ENCODE results near the gene COL5A1.

The COL5A1 gene

GRCh38 chr9:134736791-134737497, 95.3 kb downstream of the COL5A1 start:
- Histone ChIP-seq H3K9ac (ENCODE audit: low read length) (no peak overlapping the region), H3K4me3 (ENCODE audit: low read length) (no peak overlapping the region), H3K4me1 (ENCODE audit: control insufficient read depth, insufficient read depth, low read length) (peaks cover 20% of the 10 kb centered on the region), H3K9me3 (ENCODE audit: control insufficient read depth, low read length) (no peaks in the 10 kb centered on the region), H3K36me3 (ENCODE audit: control insufficient read depth, insufficient read depth, low read length) (no peaks in the 10 kb centered on the region), H3K27me3 (ENCODE audit: control insufficient read depth, insufficient read depth, low read length) (no peaks in the 10 kb centered on the region)

GRCh38 chr9:134737842-134738580, 96.4 kb downstream of the COL5A1 start:
- no peak overlapping the region for H3K4me3 ChIP-seq (ENCODE audit: low read length)
- H3K36me3 ChIP-seq (ENCODE audit: control insufficient read depth, insufficient read depth, low read length): no peaks in the 10 kb centered on the region
- no peaks in the 10 kb centered on the region for H3K27me3 ChIP-seq (ENCODE audit: control insufficient read depth, insufficient read depth, low read length)
- H3K4me1 ChIP-seq (ENCODE audit: control insufficient read depth, insufficient read depth, low read length): peaks cover 20% of the 10 kb centered on the region
- H3K9me3 ChIP-seq (ENCODE audit: control insufficient read depth, low read length): no peaks in the 10 kb centered on the region
- no peak overlapping the region for H3K9ac ChIP-seq (ENCODE audit: low read length)

GRCh38 chr9:134738869-134739659, 97.5 kb downstream of the COL5A1 start:
- no peaks in the 10 kb centered on the region for H3K36me3 ChIP-seq (ENCODE audit: control insufficient read depth, insufficient read depth, low read length)
- H3K9me3 ChIP-seq (ENCODE audit: control insufficient read depth, low read length): no peaks in the 10 kb centered on the region
- H3K9ac ChIP-seq (ENCODE audit: low read length): no peak overlapping the region
- H3K4me3 ChIP-seq (ENCODE audit: low read length): no peak overlapping the region
- peaks cover 14% of the 10 kb centered on the region for H3K4me1 ChIP-seq (ENCODE audit: control insufficient read depth, insufficient read depth, low read length)
- H3K27me3 ChIP-seq (ENCODE audit: control insufficient read depth, insufficient read depth, low read length): no peaks in the 10 kb centered on the region

DNA sequence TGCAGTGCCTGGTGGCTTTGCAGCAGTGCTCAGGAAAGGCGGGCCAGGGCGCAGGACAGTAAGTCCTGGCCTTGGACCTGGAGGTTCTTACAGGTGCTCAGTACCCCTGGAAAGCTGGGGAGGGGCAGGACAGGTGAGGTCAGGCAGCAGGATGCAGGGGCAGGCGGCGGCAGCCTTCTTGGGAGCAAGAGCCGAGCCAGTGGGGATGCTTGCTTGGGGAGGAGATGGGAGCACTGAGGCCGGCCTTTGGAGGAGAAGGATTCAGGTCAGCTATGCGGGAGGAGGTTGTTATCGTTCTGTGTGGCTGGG, 98.0 kb downstream of the COL5A1 start:
- H3K36me3 ChIP-seq (ENCODE audit: control insufficient read depth, insufficient read depth, low read length): no peaks in the 10 kb centered on the region
- no peaks in the 10 kb centered on the region for H3K9me3 ChIP-seq (ENCODE audit: control insufficient read depth, low read length)
- no peaks in the 10 kb centered on the region for H3K27me3 ChIP-seq (ENCODE audit: control insufficient read depth, insufficient read depth, low read length)
- H3K4me1 ChIP-seq (ENCODE audit: control insufficient read depth, insufficient read depth, low read length): peaks cover 9% of the 10 kb centered on the region
- H3K4me3 ChIP-seq (ENCODE audit: low read length): no peak overlapping the region
- no peak overlapping the region for H3K9ac ChIP-seq (ENCODE audit: low read length)

DNA sequence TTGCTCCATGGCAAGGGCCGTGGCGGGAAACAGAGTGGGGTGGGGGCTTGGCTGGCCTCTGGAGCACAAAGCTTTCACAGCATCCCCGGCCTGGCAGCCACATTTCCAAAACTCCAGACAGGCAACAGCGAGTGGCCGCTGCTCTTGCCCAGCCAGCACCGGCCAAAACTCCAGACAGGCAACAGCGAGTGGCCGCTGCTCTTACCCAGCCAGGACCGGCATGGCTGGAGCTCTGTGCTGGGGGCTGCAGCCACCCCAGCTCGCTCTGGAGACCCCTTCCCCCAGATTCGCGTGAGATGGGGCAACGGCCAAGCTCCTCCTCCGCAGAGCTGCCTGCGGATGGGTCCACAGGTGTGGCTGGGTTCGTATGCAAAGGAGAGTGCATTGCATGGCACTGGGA, 98.5 kb downstream of the COL5A1 start:
- Histone ChIP-seq H3K9me3 (ENCODE audit: control insufficient read depth, low read length) (peaks cover under 1% of the 10 kb centered on the region), H3K4me1 (ENCODE audit: control insufficient read depth, insufficient read depth, low read length) (peaks cover 9% of the 10 kb centered on the region), H3K27me3 (ENCODE audit: control insufficient read depth, insufficient read depth, low read length) (no peaks in the 10 kb centered on the region)

DNA sequence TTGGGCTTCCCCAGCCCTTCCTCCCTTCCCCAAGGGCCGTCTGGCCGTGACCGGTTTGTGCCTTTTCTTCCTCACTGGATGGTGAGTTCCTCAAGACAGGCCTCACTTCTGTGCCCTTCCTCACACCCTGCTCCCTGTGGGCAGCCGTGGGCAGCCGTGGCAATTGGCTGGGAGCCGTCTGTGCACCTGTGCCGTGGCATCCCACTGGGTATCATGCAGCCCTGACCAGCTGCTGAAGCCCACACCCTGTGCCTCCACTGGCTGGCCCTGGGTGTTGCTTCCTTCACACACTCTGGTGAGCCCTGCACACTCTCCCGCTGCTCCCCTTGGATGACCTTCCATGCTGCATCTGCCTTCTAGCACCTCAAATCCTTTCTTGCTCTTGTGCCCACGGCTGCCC, 100.2 kb downstream of the COL5A1 start:
- Histone ChIP-seq H3K9me3 (ENCODE audit: control insufficient read depth, low read length) (peaks cover 4% of the 10 kb centered on the region), H3K36me3 (ENCODE audit: control insufficient read depth, insufficient read depth, low read length) (no peaks in the 10 kb centered on the region), H3K9ac (ENCODE audit: low read length) (no peak overlapping the region), H3K4me3 (ENCODE audit: low read length) (no peak overlapping the region), H3K4me1 (ENCODE audit: control insufficient read depth, insufficient read depth, low read length) (no peaks in the 10 kb centered on the region), H3K27me3 (ENCODE audit: control insufficient read depth, insufficient read depth, low read length) (no peaks in the 10 kb centered on the region)

More for the DNA sequence above, 98.5 kb downstream of the COL5A1 start:
- no peaks in the 10 kb centered on the region for H3K36me3 ChIP-seq (ENCODE audit: control insufficient read depth, insufficient read depth, low read length)
- no peak overlapping the region for H3K9ac ChIP-seq (ENCODE audit: low read length)
- no peak overlapping the region for H3K4me3 ChIP-seq (ENCODE audit: low read length)

DNA sequence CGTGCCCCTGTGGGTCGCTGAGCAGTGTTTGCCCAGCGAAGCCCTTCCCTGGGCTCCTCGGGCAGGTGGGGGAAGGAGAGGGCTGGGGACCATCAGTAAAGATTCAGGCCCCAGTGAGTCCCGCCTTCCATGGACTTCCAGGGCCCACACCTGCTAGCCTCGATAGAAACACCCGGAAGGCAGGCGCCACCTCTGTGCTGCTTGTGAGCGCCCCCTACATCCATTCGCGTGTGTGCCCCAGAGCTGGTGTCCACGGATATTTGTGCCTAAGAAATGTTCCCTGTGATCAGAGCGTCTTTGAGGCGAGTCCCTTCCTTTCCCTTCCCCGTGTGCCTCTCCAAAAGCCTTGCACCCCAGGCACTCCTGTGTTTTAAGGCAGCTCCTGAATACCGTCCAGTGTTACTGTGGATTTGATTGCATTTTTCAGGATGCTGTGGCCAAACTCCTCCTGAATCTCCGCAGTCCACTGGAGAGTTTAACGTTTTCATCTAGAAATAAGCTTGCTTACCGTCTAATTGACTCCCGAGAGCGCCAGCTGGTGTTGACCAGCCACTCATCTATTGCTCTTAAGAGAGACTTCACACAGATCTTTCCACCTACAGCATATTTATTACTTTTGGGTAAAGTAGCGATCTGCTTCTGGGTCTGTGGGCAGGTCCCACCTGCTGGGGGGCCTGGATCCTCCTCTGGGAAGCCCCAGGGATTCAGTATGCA, 101.4 kb downstream of the COL5A1 start:
- H3K27me3 ChIP-seq (ENCODE audit: control insufficient read depth, insufficient read depth, low read length): no peaks in the 10 kb centered on the region

GRCh38 chr9:134743853-134744252, 102.2 kb downstream of the COL5A1 start:
- no peaks in the 10 kb centered on the region for H3K4me1 ChIP-seq (ENCODE audit: control insufficient read depth, insufficient read depth, low read length)
- no peak overlapping the region for H3K9ac ChIP-seq (ENCODE audit: low read length)
- no peaks in the 10 kb centered on the region for H3K36me3 ChIP-seq (ENCODE audit: control insufficient read depth, insufficient read depth, low read length)
- H3K27me3 ChIP-seq (ENCODE audit: control insufficient read depth, insufficient read depth, low read length): no peaks in the 10 kb centered on the region
- H3K4me3 ChIP-seq (ENCODE audit: low read length): no peak overlapping the region
- H3K9me3 ChIP-seq (ENCODE audit: control insufficient read depth, low read length): peaks cover 4% of the 10 kb centered on the region

More for the DNA sequence above, 101.4 kb downstream of the COL5A1 start:
- no peak overlapping the region for H3K4me3 ChIP-seq (ENCODE audit: low read length)
- peaks cover 4% of the 10 kb centered on the region for H3K9me3 ChIP-seq (ENCODE audit: control insufficient read depth, low read length)
- no peaks in the 10 kb centered on the region for H3K36me3 ChIP-seq (ENCODE audit: control insufficient read depth, insufficient read depth, low read length)
- H3K4me1 ChIP-seq (ENCODE audit: control insufficient read depth, insufficient read depth, low read length): no peaks in the 10 kb centered on the region
- no peak overlapping the region for H3K9ac ChIP-seq (ENCODE audit: low read length)

- Histone ChIP-seq H3K9me3 (ENCODE audit: control insufficient read depth, low read length) (peaks cover 4% of the 10 kb centered on the region), H3K4me1 (ENCODE audit: control insufficient read depth, insufficient read depth, low read length) (no peaks in the 10 kb centered on the region), H3K27me3 (ENCODE audit: control insufficient read depth, insufficient read depth, low read length) (no peaks in the 10 kb centered on the region), H3K36me3 (ENCODE audit: control insufficient read depth, insufficient read depth, low read length) (no peaks in the 10 kb centered on the region), H3K4me3 (ENCODE audit: low read length) (no peak overlapping the region), H3K9ac (ENCODE audit: low read length) (no peak overlapping the region)
Measured at GRCh38 chr9:134744385-134745295, 103.0 kb downstream of the COL5A1 start.

DNA sequence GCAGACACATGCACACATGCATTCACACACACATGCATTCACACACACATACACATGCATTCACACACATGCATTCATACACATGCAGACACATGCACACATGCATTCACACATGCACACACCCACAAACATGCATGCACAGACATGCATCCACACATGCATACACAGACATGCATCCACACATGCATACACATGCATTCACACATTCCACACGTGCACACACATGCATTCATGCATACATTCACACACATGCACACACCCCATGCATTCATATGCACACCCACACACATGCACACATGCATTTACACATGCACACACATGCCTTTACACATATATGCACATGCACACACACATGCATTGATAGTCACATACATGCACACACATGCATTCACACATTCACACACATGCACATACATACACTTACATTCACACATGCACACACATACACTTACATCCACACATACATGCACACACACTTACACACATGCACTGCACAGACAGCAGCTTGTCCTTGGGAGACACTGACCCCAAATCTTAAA, 106.4 kb downstream of the COL5A1 start:
- Histone ChIP-seq H3K9ac (ENCODE audit: low read length) (no peak overlapping the region), H3K36me3 (ENCODE audit: control insufficient read depth, insufficient read depth, low read length) (no peaks in the 10 kb centered on the region), H3K27me3 (ENCODE audit: control insufficient read depth, insufficient read depth, low read length) (no peaks in the 10 kb centered on the region), H3K4me3 (ENCODE audit: low read length) (no peak overlapping the region), H3K9me3 (ENCODE audit: control insufficient read depth, low read length) (peaks cover 4% of the 10 kb centered on the region), H3K4me1 (ENCODE audit: control insufficient read depth, insufficient read depth, low read length) (no peaks in the 10 kb centered on the region)

- H3K4me3 ChIP-seq (ENCODE audit: low read length): no peak overlapping the region
- no peaks in the 10 kb centered on the region for H3K27me3 ChIP-seq (ENCODE audit: control insufficient read depth, insufficient read depth, low read length)
- H3K36me3 ChIP-seq (ENCODE audit: control insufficient read depth, insufficient read depth, low read length): no peaks in the 10 kb centered on the region
Measured at GRCh38 chr9:134748591-134748990, 107.0 kb downstream of the COL5A1 start.

More at GRCh38 chr9:134748591-134748990, 107.0 kb downstream of the COL5A1 start:
- Histone ChIP-seq H3K4me1 (ENCODE audit: control insufficient read depth, insufficient read depth, low read length) (no peaks in the 10 kb centered on the region), H3K9ac (ENCODE audit: low read length) (no peak overlapping the region), H3K9me3 (ENCODE audit: control insufficient read depth, low read length) (peaks cover 4% of the 10 kb centered on the region)

Data from mucosa of stomach (tissue), 1 donor.